HG03442 (cell line): ENCODE results near the gene TINCR.

Source experiments
- ATAC-seq: cut with Tn5 transposase; IDR thresholded peaks from one replicate; pipeline ENCODE4 v1.9.1; 2021; ENCODE audit warnings: mild to moderate bottlenecking, moderate library complexity; ENCODE audit not compliant: unreplicated experiment

Gene TINCR

GRCh38 chr19:5520501-5520900 is 47.3 kb downstream of the TINCR start:
- no peak for ATAC-seq

- no peak for ATAC-seq
Measured at GRCh38 chr19:5519076-5519475, 48.7 kb downstream of the TINCR start.

- ATAC-seq = no peak
Measured at GRCh38 chr19:5515737-5516136, 52.0 kb downstream of the TINCR start.

- no peak for ATAC-seq
Measured at GRCh38 chr19:5514001-5514400, 53.8 kb downstream of the TINCR start.

- no peak for ATAC-seq
Measured at GRCh38 chr19:5512715-5513114, 55.0 kb downstream of the TINCR start.
